K562 (cell line): ENCODE results near the gene FXYD4. TPM values are rescaled to one million over a fixed set of nuclear protein-coding genes. Genes with fewer than 3 reads are reported as not detected.
A peak's percentile ranks its signal among the peaks of the same experiment; 100 is the strongest.

Source experiments
- ATAC-seq: fragments of 200-7000 bp; cut with Tn5 transposase; 3 replicates; pipeline ENCODE4 v1.9.1; 2020; ENCODE audit warnings: moderate library complexity
- BruUV-seq: library from RNA; stranded (reverse); fragments of 400-500 nt; replicated peaks from 2 replicates; lab custom pipeline; 2021; lab: Mats Ljungman, UMichigan
- CTCF ChIA-PET: fragments of 300-600 bp; formaldehyde crosslinking; extraction: SDS; loops from one replicate; lab custom pipeline; 2021; ENCODE audit warnings: low intra/inter-chr PET ratio; lab: Yijun Ruan, JAX
- POLR2A ChIA-PET: fragments of 300-600, 350-650 bp; sonication (Branson Sonifier 250); formaldehyde crosslinking; extraction: SDS; loops from one replicate; lab custom pipeline; 2021; ENCODE audit warnings: antibody characterized with exemption, inconsistent platforms; lab: Yijun Ruan, JAX
- DNase-seq, 4 experiments: peaks; one replicate each; pipeline versions ENCODE4 v3.0.0 to v3.0.0-alpha.2; 2011 to 2018; ENCODE audit warnings: low spot score in 3 of 4, mixed read lengths in 3 of 4; ENCODE audit errors: extremely low read depth in 1 of 4
- FAIRE-seq: peaks from 2 replicates; lab custom pipeline; 2011; peaks lifted over from hg19 to GRCh38; lab: Jason Lieb, UNC
- H2AFZ ChIP-seq: 2 replicates; pipeline ENCODE4 v1.6.0; 2011; ENCODE audit warnings: low read depth, low read length, control low read depth, inconsistent platforms
- H3K27ac ChIP-seq: fragments of 200-600 bp; 3 replicates; pipeline ENCODE4 v1.8.0; 2011; ENCODE audit warnings: low read depth, mild to moderate bottlenecking, control low read depth, inconsistent platforms, low read length, moderate library complexity, mixed read lengths; ENCODE audit errors: extremely low read depth
- H3K27me3 ChIP-seq, 2 experiments: fragments of 300-600 bp in 1 of 2; 2 replicates in 1 of 2; 3 replicates in 1 of 2; pipeline versions ENCODE4 v1.6.0 to v1.8.0; 2011; ENCODE audit warnings: inconsistent platforms in 2 of 2, low read length in 2 of 2, mild to moderate bottlenecking in 1 of 2, mixed read lengths in 1 of 2, moderate library complexity in 1 of 2; ENCODE audit not compliant: control insufficient read depth in 2 of 2, insufficient read depth in 2 of 2
- H3K36me3 ChIP-seq: fragments of 300-600 bp; 3 replicates; pipeline ENCODE4 v1.8.0; 2011; ENCODE audit warnings: mild to moderate bottlenecking, low read length, inconsistent platforms; ENCODE audit not compliant: control insufficient read depth, insufficient read depth
- H3K4me1 ChIP-seq, 2 experiments: fragments of 200-600 bp in 1 of 2; replicated peaks in 1 of 2; 2 replicates in 1 of 2; 3 replicates in 1 of 2; pipeline versions ENCODE4 v1.5.1 to v1.8.0; 2011; ENCODE audit warnings: inconsistent platforms in 2 of 2, low read length in 2 of 2, mild to moderate bottlenecking in 1 of 2, mixed read lengths in 1 of 2, moderate library complexity in 1 of 2; ENCODE audit not compliant: control insufficient read depth in 2 of 2, insufficient read depth in 2 of 2
- H3K4me2 ChIP-seq: 2 replicates; pipeline ENCODE4 v1.6.1; 2011; ENCODE audit warnings: low read length, control low read depth, inconsistent platforms, mixed read lengths; ENCODE audit not compliant: insufficient read depth
- H3K4me3 ChIP-seq: fragments of 200-600 bp; sonication (generic), shearing (Covaris generic); 2 replicates; pipeline ENCODE4 v1.5.1; 2016; ENCODE audit warnings: control low read depth, inconsistent platforms
- H3K79me2 ChIP-seq: fragments of 200-600 bp; 3 replicates; pipeline ENCODE4 v1.8.0; 2011; ENCODE audit warnings: low read length, inconsistent platforms; ENCODE audit not compliant: control insufficient read depth, insufficient read depth
- H3K9ac ChIP-seq, 2 experiments: 2 replicates each; pipeline versions ENCODE4 v1.6.0 to v1.6.1; 2011; ENCODE audit warnings: low read depth in 2 of 2, low read length in 2 of 2, control low read depth in 1 of 2, inconsistent platforms in 1 of 2, mild to moderate bottlenecking in 1 of 2, mixed read lengths in 1 of 2; ENCODE audit not compliant: insufficient read depth in 1 of 2
- H3K9me1 ChIP-seq: one replicate; pipeline ENCODE4 v1.6.0; 2011; ENCODE audit warnings: inconsistent platforms, mild to moderate bottlenecking, low read length, moderate library complexity; ENCODE audit not compliant: control insufficient read depth, insufficient read depth
- H3K9me3 ChIP-seq: replicated peaks from 2 replicates; pipeline ENCODE4 v1.5.1; 2011; ENCODE audit warnings: low read depth, low read length, inconsistent platforms; ENCODE audit not compliant: control insufficient read depth, insufficient read depth
- H4K20me1 ChIP-seq: replicated peaks from 2 replicates; pipeline ENCODE4 v1.6.1; 2011; ENCODE audit warnings: low read length, inconsistent platforms, mixed read lengths; ENCODE audit not compliant: control insufficient read depth, insufficient read depth
- HDAC6 ChIP-seq: IDR thresholded peaks from 2 replicates; pipeline ENCODE4 v1.6.1; 2012; ENCODE audit warnings: low read depth, mild to moderate bottlenecking, control low read depth, inconsistent platforms, low read length, moderate library complexity
- MNT ChIP-seq, 2 experiments: fragments of 450-650 bp; conservative IDR thresholded peaks; 2 replicates each; pipeline ENCODE4 v1.6.1; 2017; ENCODE audit warnings: mild to moderate bottlenecking in 2 of 2, moderate library complexity in 2 of 2
- PKNOX1 ChIP-seq: fragments of 450-650 bp; IDR thresholded peaks from 2 replicates; pipeline ENCODE4 v1.6.1; 2016
- WGBS: fragments of 100-300 bp; shearing (Covaris generic); methylation state at CpG from one replicate; pipeline ENCODE4 v1.1.6; 2016; ENCODE audit warnings: low coverage, mixed read lengths; ENCODE audit not compliant: insufficient coverage; ENCODE audit errors: missing lambda C conversion rate; 5-methylcytosine and 5-hydroxymethylcytosine counted together
- in situ Hi-C: fragments of 300-500 bp; cut with MboI; formaldehyde crosslinking; loops from 4 replicates; pipeline ENCODE4 v1.15.0; 2018; ENCODE audit warnings: inconsistent platforms, mixed read lengths
- intact Hi-C: fragments of 100-400 bp; cut with micrococcal nuclease; formaldehyde crosslinking; loops from 2 replicates; pipeline ENCODE4 v1.14.2; 2022
- polyA plus RNA-seq, 8 experiments: library from polyadenylated mRNA; depleted of rRNA in 4 of 8; stranded (reverse) in 5 of 8; unstranded in 3 of 8; fragments of >200 nt; fragmentation: Nextera tagmentation in 2 of 8; fragmentation: Illumina TruSeq in 1 of 8; extraction: Ambion mirVana in 2 of 8; extraction: Trizol in 1 of 8; gene quantifications; 2 replicates each; pipeline versions ENCODE4 v1.2.1 to v1.2.3, GENCODE V29; 2011 to 2014; ENCODE audit warnings: inconsistent platforms in 1 of 8, missing spikeins in 1 of 8
- total RNA-seq, 7 experiments: library from RNA; depleted of rRNA in 6 of 7; stranded (reverse); fragments of >200 nt in 6 of 7; fragmentation: Illumina TruSeq in 2 of 7; extraction: Trizol in 2 of 7; gene quantifications; 2 replicates each; pipeline versions ENCODE4 v1.2.1 to v1.2.3, GENCODE V29; 2011 to 2021; ENCODE audit warnings: low replicate concordance in 1 of 7
- TF ChIP-seq, protein P1 (sequence below): fragments of 150-350 bp; conservative IDR thresholded peaks from 2 replicates; pipeline ENCODE4 v1.6.1; 2014; ENCODE audit warnings: low read length

The FXYD4 gene
- total and polyA plus RNA-seq, 9 of the 15 experiments (the other 6 are each of a cell fraction or from before 2014, with no cell fraction given) = not detected

DNA sequence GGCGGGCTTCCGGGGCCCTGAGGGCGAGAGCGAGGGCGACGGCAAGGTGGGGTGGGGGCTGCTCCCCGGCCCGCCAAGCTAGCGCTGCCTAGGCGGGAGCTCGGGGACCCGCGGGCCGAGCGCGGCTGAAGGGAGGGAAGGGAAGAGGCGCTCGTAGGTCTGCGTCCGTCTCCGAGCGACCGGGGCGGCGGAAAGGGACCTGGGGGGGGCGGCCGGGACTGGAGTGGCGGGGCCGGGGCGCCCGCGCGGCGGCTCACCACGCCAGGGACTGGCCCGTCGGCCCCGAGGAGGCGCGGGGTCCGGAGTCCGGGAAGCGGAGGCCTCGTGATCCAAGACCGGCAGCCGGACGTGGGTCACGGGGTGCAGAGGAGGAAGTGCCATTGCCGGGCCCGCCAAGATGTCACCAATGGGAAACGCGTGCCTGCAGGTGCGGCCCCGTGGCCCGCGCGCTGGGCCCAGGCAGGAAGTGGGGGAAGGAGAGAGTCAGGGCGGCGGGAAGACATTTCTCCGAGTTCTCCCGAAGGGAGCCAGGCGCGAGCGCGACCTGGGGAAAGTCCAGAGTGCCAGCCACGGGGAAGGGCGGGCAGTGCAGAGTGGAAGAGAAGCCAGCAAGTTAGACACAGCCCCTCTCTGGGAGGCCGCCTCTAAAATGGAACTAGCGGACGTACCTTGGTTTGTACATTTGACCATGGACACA lies 25.6 kb downstream of the FXYD4 start (continued):
- TF ChIP-seq, protein P1, sequence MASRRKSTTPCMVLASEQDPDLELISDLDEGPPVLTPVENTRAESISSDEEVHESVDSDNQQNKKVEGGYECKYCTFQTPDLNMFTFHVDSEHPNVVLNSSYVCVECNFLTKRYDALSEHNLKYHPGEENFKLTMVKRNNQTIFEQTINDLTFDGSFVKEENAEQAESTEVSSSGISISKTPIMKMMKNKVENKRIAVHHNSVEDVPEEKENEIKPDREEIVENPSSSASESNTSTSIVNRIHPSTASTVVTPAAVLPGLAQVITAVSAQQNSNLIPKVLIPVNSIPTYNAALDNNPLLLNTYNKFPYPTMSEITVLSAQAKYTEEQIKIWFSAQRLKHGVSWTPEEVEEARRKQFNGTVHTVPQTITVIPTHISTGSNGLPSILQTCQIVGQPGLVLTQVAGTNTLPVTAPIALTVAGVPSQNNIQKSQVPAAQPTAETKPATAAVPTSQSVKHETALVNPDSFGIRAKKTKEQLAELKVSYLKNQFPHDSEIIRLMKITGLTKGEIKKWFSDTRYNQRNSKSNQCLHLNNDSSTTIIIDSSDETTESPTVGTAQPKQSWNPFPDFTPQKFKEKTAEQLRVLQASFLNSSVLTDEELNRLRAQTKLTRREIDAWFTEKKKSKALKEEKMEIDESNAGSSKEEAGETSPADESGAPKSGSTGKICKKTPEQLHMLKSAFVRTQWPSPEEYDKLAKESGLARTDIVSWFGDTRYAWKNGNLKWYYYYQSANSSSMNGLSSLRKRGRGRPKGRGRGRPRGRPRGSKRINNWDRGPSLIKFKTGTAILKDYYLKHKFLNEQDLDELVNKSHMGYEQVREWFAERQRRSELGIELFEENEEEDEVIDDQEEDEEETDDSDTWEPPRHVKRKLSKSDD = no peak
- TF ChIP-seq MNT (conservative IDR thresholded peaks at IDR 0.05) = peak; percentile 92 to 95

DNA sequence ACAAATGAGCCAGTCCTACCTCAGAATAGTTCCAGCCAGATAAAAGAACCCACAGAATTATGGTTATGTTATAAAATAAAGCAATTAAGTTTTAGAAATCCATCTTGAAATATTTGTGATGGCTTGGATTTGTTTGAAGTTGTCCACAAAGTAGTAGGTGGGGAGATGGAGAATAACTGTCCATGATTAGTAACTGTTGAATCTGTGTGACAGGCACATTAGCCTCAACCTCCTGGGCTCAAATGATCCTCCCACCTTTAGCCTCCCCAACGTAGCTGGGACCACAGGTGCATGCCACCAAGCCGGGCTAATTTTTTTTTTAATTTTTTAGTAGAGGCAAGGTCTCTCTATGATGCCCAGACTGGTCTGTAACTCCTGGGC lies 27.5 kb downstream of the FXYD4 start:
- H4K20me1 ChIP-seq = peaks cover 78% of the 10 kb centered on the region
- no peaks in the 10 kb centered on the region for H3K27me3 ChIP-seq
- DNase-seq = peak in 1 of 4 experiments; percentile 4
- no peak overlapping the region for H2AFZ ChIP-seq
- intact Hi-C loops (loop anchor here (1.0 to 5.0 kb wide), 2 partner anchors 8 to 52 kb away; no protein-coding TSS in a partner anchor), in situ Hi-C loops (loop anchor here (5.0 kb wide), 1 partner anchor 53 kb away; no protein-coding TSS in a partner anchor)
- H3K4me1 ChIP-seq = peaks cover 56 to 68% of the 10 kb centered on the region in 2 experiments
- ChIA-PET CTCF (no interaction called here), POLR2A (interaction anchor here (1.1 to 5.4 kb wide), 7 partner anchors 8 to 189 kb away, joined by 3 to 60 read pairs (median 13); partner anchors contain the start of gene HNRNPF)
- no peak for FAIRE-seq
- no peaks in the 10 kb centered on the region for H3K9me3 ChIP-seq
- peak; percentile 39; the same call in 1 of the 2 replicates for TF ChIP-seq PKNOX1
- no peak for TF ChIP-seq HDAC6
- H3K36me3 ChIP-seq = peaks cover 84% of the 10 kb centered on the region
- peaks cover 4% of the 10 kb centered on the region for H3K9me1 ChIP-seq
- BruUV-seq = no TSS peak
- ATAC-seq = no peak
- WGBS = 7% methylated on average over 2 of the region's 2 CpGs
- peak overlapping the region; percentile 80 for H3K4me2 ChIP-seq
- peak overlapping the region; percentile 96 for H3K27ac ChIP-seq
- H3K79me2 ChIP-seq = peaks cover 99% of the 10 kb centered on the region
- peak overlapping the region; percentile 65 for H3K4me3 ChIP-seq
- H3K9ac ChIP-seq = peak overlapping the region; percentile 46 to 85; a peak in 3 of 4 replicates
